GM10266 (cell line): ENCODE data around the gene VWC2.

Experiments used
- DNase-seq: peaks from one replicate; pipeline ENCODE4 v3.0.0; 2012; ENCODE audit errors: extremely low spot score
- CTCF ChIP-seq: IDR thresholded peaks from 2 replicates; pipeline ENCODE4 v1.5.1; 2012; ENCODE audit warnings: mild to moderate bottlenecking, low read depth; ENCODE audit not compliant: control insufficient read depth, insufficient read depth; ENCODE audit errors: missing control alignments

Gene VWC2

GRCh38 chr7:49781996-49782395 lies 8.6 kb downstream of the VWC2 start:
- TF ChIP-seq CTCF, result no peak

GRCh38 chr7:49783446-49783845 lies 10.0 kb downstream of the VWC2 start:
- no peak for TF ChIP-seq CTCF
- DNase-seq, result no peak

More at GRCh38 chr7:49781996-49782395, 8.6 kb downstream of the VWC2 start:
- no peak for DNase-seq

GRCh38 chr7:49787980-49788379 lies 14.5 kb downstream of the VWC2 start:
- TF ChIP-seq CTCF, result no peak
- DNase-seq, result no peak

GRCh38 chr7:49788455-49789059 lies 15.1 kb downstream of the VWC2 start:
- no peak for TF ChIP-seq CTCF
- DNase-seq, result no peak

GRCh38 chr7:49789736-49790135 lies 16.3 kb downstream of the VWC2 start:
- TF ChIP-seq CTCF, result no peak
- no peak for DNase-seq

GRCh38 chr7:49790209-49790608 lies 16.8 kb downstream of the VWC2 start:
- TF ChIP-seq CTCF, result no peak
- no peak for DNase-seq

GRCh38 chr7:49791088-49791741 lies 17.8 kb downstream of the VWC2 start:
- DNase-seq, result peak; percentile 60
- peak; percentile 71 for TF ChIP-seq CTCF
